ENCODE data around the gene MAP1LC3B.

Gene MAP1LC3B

GRCh38 chr16:87420026-87421002 lies 28.2 kb downstream of the MAP1LC3B start:
- WGBS, 2 donors (ENCODE audit: extremely low coverage in 2 of 2, insufficient read length in 2 of 2, insufficient replicate concordance in 1 of 2), result no CpG with 5 or more reads among the region's 25 CpGs
- Histone ChIP-seq H3K23ac (ENCODE audit: low read depth, low read length, poor library complexity) (no peak overlapping the region), H3K79me1 (ENCODE audit: low read depth, low read length) (peaks cover 4% of the 10 kb centered on the region), H2AFZ (ENCODE audit: low read length) (no peak overlapping the region), H4K91ac (ENCODE audit: low read depth, low read length, poor library complexity) (no peak overlapping the region), H2AK5ac (ENCODE audit: low read depth, low read length) (peak overlapping the region; percentile 46), H3K4ac (ENCODE audit: low read length) (no peak overlapping the region), H3K14ac (ENCODE audit: low read length) (no peak overlapping the region), H3K36me3 (replicated peaks in 1 of 2; ENCODE audit: control insufficient read depth in 2 of 2, insufficient read depth in 2 of 2, low read length in 2 of 2) (peaks cover 38 to 87% of the 10 kb centered on the region in 2 donors), H3K4me1 (ENCODE audit: control insufficient read depth in 2 of 2, insufficient read depth in 1 of 2, low read depth in 1 of 2, low read length in 2 of 2) (peaks cover 0 to 9% of the 10 kb centered on the region in 2 donors), H2BK120ac (ENCODE audit: low read depth, low read length) (peak overlapping the region; percentile 11), H2BK12ac (ENCODE audit: low read length) (no peak overlapping the region), H3K9me3 (replicated peaks in 1 of 2; ENCODE audit: control insufficient read depth in 2 of 2, insufficient read depth in 1 of 2, low read depth in 1 of 2, low read length in 2 of 2) (peaks cover 0 to 2% of the 10 kb centered on the region in 2 donors), H2BK15ac (ENCODE audit: low read length) (no peak overlapping the region), H3K27me3 (ENCODE audit: control insufficient read depth in 3 of 3, insufficient read depth in 3 of 3, low read depth in 1 of 3, low read length in 3 of 3) (no peaks in the 10 kb centered on the region), H3K18ac (ENCODE audit: low read length) (no peak overlapping the region), H2BK5ac (ENCODE audit: low read length) (no peak overlapping the region), H3K4me3 (ENCODE audit: low read length in 2 of 2) (no peak overlapping the region), H3K27ac (replicated peaks; ENCODE audit: low read length) (no peak overlapping the region), H4K8ac (ENCODE audit: low read depth, low read length) (no peak overlapping the region), H3K4me2 (ENCODE audit: insufficient read depth, low read length, poor library complexity, severe bottlenecking) (no peak overlapping the region), H3K9ac (ENCODE audit: low read depth, low read length, poor library complexity) (no peak overlapping the region)
- no peak for DNase-seq (ENCODE audit: low spot score)

GRCh38 chr16:87421003-87421912 lies 29.1 kb downstream of the MAP1LC3B start:
- no peak overlapping the region for H3K4ac ChIP-seq (ENCODE audit: low read length)
- H4K8ac ChIP-seq (ENCODE audit: low read depth, low read length), result peak overlapping the region; percentile 32
- H3K14ac ChIP-seq (ENCODE audit: low read length), result no peak overlapping the region
- H2AFZ ChIP-seq (ENCODE audit: low read length), result no peak overlapping the region
- no peak overlapping the region for H2BK15ac ChIP-seq (ENCODE audit: low read length)
- H2BK5ac ChIP-seq (ENCODE audit: low read length), result peak overlapping the region; percentile 66
- H3K27me3 ChIP-seq (ENCODE audit: control insufficient read depth in 3 of 3, insufficient read depth in 3 of 3, low read depth in 1 of 3, low read length in 3 of 3), result no peaks in the 10 kb centered on the region
- WGBS, 2 donors (ENCODE audit: extremely low coverage in 2 of 2, insufficient read length in 2 of 2, insufficient replicate concordance in 1 of 2), result no CpG with 5 or more reads among the region's 25 CpGs
- H3K4me2 ChIP-seq (ENCODE audit: insufficient read depth, low read length, poor library complexity, severe bottlenecking), result no peak overlapping the region
- H3K9me3 ChIP-seq (replicated peaks in 1 of 2; ENCODE audit: control insufficient read depth in 2 of 2, insufficient read depth in 1 of 2, low read depth in 1 of 2, low read length in 2 of 2), result peaks cover 0 to 2% of the 10 kb centered on the region in 2 donors
- no peak overlapping the region for H3K4me3 ChIP-seq (ENCODE audit: low read length in 2 of 2)
- H3K18ac ChIP-seq (ENCODE audit: low read length), result no peak overlapping the region
- no peak overlapping the region for H3K27ac ChIP-seq (replicated peaks; ENCODE audit: low read length)
- H2BK120ac ChIP-seq (ENCODE audit: low read depth, low read length), result no peak overlapping the region
- H3K4me1 ChIP-seq (ENCODE audit: control insufficient read depth in 2 of 2, insufficient read depth in 1 of 2, low read depth in 1 of 2, low read length in 2 of 2), result peaks cover 0 to 11% of the 10 kb centered on the region in 2 donors
- peaks cover 36 to 82% of the 10 kb centered on the region in 2 donors for H3K36me3 ChIP-seq (replicated peaks in 1 of 2; ENCODE audit: control insufficient read depth in 2 of 2, insufficient read depth in 2 of 2, low read length in 2 of 2)
- no peak overlapping the region for H4K91ac ChIP-seq (ENCODE audit: low read depth, low read length, poor library complexity)
- no peak for DNase-seq (ENCODE audit: low spot score)
- peaks cover 6% of the 10 kb centered on the region for H3K79me1 ChIP-seq (ENCODE audit: low read depth, low read length)
- H3K9ac ChIP-seq (ENCODE audit: low read depth, low read length, poor library complexity), result no peak overlapping the region
- H3K23ac ChIP-seq (ENCODE audit: low read depth, low read length, poor library complexity), result peak overlapping the region; percentile 83
- no peak overlapping the region for H2AK5ac ChIP-seq (ENCODE audit: low read depth, low read length)
- H2BK12ac ChIP-seq (ENCODE audit: low read length), result no peak overlapping the region

- no peak overlapping the region for H3K14ac ChIP-seq (ENCODE audit: low read length)
- H3K79me1 ChIP-seq (ENCODE audit: low read depth, low read length), result peaks cover 6% of the 10 kb centered on the region
- H2BK12ac ChIP-seq (ENCODE audit: low read length), result no peak overlapping the region
- no peak overlapping the region for H3K9ac ChIP-seq (ENCODE audit: low read depth, low read length, poor library complexity)
- H3K27me3 ChIP-seq (ENCODE audit: control insufficient read depth in 3 of 3, insufficient read depth in 3 of 3, low read depth in 1 of 3, low read length in 3 of 3), result no peaks in the 10 kb centered on the region
- no CpG with 5 or more reads among the region's 11 CpGs for WGBS, 2 donors (ENCODE audit: extremely low coverage in 2 of 2, insufficient read length in 2 of 2, insufficient replicate concordance in 1 of 2)
- peaks cover 36 to 78% of the 10 kb centered on the region in 2 donors for H3K36me3 ChIP-seq (replicated peaks in 1 of 2; ENCODE audit: control insufficient read depth in 2 of 2, insufficient read depth in 2 of 2, low read length in 2 of 2)
- H3K23ac ChIP-seq (ENCODE audit: low read depth, low read length, poor library complexity), result no peak overlapping the region
- no peak overlapping the region for H3K4ac ChIP-seq (ENCODE audit: low read length)
- no peak overlapping the region for H3K18ac ChIP-seq (ENCODE audit: low read length)
- H4K8ac ChIP-seq (ENCODE audit: low read depth, low read length), result no peak overlapping the region
- DNase-seq (ENCODE audit: low spot score), result no peak
- H3K27ac ChIP-seq (replicated peaks; ENCODE audit: low read length), result no peak overlapping the region
- no peak overlapping the region for H2AK5ac ChIP-seq (ENCODE audit: low read depth, low read length)
- H4K91ac ChIP-seq (ENCODE audit: low read depth, low read length, poor library complexity), result no peak overlapping the region
- no peak overlapping the region for H2BK120ac ChIP-seq (ENCODE audit: low read depth, low read length)
- H2AFZ ChIP-seq (ENCODE audit: low read length), result no peak overlapping the region
- no peak overlapping the region for H2BK5ac ChIP-seq (ENCODE audit: low read length)
- H2BK15ac ChIP-seq (ENCODE audit: low read length), result no peak overlapping the region
- no peak overlapping the region for H3K4me2 ChIP-seq (ENCODE audit: insufficient read depth, low read length, poor library complexity, severe bottlenecking)
- peaks cover 0 to 2% of the 10 kb centered on the region in 2 donors for H3K9me3 ChIP-seq (replicated peaks in 1 of 2; ENCODE audit: control insufficient read depth in 2 of 2, insufficient read depth in 1 of 2, low read depth in 1 of 2, low read length in 2 of 2)
- H3K4me3 ChIP-seq (ENCODE audit: low read length in 2 of 2), result no peak overlapping the region
- peaks cover 0 to 19% of the 10 kb centered on the region in 2 donors for H3K4me1 ChIP-seq (ENCODE audit: control insufficient read depth in 2 of 2, insufficient read depth in 1 of 2, low read depth in 1 of 2, low read length in 2 of 2)
Observed at GRCh38 chr16:87422106-87422505, 30.0 kb downstream of the MAP1LC3B start.
